Cerebellar cortex (tissue), 1 donor: Measurements from ENCODE around the gene STXBP6.
"Not testable (repeated sequence)": the region's sequence is repeated elsewhere in the genome, so short reads cannot be mapped to it uniquely, and the experiment has no call there.

ENCODE experiments used
- DNase-seq: peaks from one replicate; pipeline ENCODE4 v3.0.0-alpha.2; 2015; ENCODE audit warnings: low spot score

STXBP6 gene

DNA sequence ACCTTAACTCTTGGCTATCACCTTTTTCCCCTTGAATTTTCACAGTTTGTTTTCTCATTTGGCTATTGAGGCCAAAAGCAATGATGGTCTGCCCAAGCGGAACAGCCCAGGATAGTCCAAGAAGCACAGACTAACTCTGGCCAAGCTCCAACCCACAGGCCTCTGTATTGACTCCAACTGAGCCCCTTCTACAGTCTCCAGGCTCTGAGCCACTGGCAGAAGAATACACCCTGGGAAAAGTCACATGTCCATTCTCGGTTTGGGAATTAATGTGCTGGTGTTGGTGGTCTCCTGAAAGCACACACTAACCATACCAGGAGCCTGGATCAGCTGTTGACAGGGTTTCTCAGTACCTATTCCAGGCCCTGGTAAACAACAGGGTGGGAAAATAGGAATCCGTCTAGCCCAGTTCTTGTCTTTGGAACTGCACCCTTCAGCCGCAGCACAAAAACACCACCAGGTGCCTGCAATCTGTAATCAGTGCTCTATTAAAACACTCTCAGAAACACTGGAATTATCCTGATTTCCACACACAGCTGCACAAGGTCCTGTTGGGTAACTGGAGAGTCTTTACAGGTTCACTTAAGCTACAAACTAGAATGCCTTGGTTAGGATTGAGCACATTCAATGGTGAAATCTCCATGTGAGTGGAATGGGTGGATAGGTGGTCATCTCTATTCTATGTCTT is 63.6 kb downstream of the STXBP6 start:
- DNase-seq = no peak

DNA sequence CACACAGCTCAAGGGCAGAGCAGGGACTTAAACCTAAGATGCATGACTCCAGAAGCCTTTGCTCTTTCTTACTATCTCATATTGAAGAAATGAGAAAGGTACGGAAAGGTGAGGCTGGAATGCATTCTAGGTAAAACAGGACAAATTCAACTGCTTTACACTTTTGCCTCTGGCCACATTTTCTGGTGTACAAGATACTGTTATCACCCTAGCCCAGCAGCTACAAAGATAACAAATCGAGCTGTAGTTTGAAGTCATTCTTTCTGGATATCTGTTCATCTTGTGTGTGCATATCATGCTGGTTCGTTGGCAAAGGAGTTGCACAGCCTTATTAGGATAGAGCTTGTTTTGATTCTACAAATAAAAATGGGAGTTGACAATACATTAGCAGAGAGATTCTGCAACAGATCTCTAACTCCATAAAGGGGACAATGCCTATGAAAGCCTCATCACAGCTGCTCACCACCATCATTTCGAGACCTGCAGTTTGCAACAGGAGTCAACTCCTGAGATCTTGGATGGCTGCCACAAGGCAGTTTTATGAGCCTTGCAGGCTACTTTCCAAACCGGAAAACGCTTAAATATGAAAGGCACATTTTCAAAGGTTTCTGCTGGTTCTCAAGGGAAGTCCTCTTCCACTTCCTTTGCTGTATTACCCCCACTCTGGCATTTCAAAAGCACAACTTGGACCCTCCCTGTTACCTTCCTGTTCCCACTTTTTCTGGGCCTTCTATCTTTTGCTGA is 64.9 kb downstream of the STXBP6 start:
- DNase-seq = no peak

- no peak for DNase-seq
Measured at GRCh38 chr14:24982472-24983155, 67.3 kb downstream of the STXBP6 start.

DNA sequence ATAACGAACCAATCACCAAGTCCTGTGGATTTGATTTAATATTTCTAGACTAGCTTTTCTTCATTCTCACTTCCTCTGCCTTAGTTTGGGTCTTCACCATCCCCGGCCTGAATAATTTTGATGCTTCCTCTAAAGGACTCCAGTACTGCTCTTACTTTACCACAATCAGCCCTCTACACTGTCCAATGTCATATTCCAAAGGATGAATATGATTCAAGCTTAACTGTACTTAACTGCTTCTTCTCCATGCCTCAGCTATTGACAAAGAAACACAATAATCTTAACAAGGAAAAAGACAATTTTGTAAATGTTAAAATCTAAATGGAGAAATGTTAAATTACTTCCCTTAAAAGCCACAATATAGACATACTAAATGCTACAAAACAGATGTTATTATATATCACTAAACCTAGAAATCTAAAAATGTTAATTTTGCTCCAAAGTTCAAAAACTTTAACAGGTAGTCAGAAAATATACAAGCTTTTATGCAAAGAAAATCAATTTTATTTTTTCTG is 70.2 kb downstream of the STXBP6 start:
- no peak for DNase-seq

DNA sequence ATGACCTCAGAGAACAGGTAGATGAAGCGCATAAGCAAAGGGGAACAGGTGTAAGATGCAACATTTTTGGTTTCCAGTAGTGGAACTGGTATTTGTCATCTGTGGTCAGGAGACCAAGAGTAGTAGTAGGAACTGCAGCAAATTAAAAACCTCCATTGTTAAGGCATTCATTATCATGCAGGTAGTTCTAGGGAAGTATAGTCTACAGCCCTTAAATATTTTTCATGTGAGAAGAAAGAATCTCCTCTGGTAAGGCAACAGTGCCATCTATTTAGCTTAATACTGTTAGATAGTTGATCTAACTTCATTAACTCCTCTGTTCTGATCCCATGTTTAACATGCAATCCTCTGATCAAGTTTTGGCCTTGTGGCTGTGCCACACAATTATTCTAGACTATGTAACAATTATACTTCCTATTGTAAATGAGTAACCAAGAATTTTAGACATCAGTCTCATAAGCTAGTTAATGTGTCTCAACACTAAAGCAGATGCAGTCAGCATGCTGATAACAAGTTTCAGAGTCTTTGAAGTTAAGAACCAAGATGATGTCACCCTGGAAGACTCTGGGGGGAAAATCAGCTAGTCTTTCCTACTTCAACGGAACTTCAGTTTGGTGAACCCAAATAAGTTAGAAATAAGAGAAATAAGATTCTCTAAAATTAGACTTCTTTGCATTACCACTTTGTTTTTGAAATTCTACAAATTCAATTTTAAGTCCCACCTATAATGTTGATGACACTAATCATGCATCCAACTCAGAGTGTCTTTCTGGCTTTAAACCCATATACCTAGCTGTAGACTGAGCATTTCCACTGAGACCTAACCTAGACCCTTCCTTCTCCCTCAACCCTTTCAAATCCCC is 70.9 kb downstream of the STXBP6 start:
- DNase-seq = no peak

DNA sequence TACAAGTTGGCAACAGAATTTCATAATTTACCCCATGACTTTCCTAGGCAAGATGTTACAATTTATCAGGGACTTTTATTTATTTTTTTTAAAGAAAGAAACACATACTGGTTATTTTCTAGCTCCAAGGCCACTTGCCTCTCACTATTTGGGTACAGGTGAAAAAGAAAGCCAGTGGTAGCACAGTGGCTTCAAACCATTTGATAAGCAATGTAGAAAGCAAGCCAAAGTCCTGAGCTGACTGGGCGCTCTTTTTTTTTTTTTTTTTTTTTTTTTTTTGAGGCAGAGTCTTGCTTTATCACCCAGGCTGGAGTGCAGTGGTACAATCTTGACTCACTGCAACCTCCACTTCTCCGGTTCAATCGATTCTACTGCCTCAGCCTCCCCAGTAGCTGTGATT is 73.3 kb downstream of the STXBP6 start:
- no peak for DNase-seq

DNA sequence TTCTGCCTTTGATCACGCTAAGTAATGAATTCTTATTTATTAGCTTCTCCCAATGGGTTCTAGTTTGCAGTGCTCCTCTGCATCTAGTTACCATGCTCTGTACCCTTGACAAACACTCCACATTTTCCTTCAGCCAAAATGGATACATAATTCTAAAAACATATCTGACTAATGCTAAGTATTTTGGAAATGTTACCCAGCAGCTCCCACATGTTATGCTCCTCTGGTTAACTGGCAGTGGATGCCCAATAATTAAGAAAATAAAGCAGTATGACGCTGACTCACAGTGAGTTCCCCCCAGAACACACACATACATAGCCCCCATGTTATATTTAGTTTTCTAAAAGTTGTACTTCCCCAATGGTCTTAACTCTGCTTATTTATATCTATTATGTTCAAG is 74.6 kb downstream of the STXBP6 start:
- DNase-seq = no peak

GRCh38 chr14:24974591-24975374 is 75.2 kb downstream of the STXBP6 start:
- no peak for DNase-seq

DNA sequence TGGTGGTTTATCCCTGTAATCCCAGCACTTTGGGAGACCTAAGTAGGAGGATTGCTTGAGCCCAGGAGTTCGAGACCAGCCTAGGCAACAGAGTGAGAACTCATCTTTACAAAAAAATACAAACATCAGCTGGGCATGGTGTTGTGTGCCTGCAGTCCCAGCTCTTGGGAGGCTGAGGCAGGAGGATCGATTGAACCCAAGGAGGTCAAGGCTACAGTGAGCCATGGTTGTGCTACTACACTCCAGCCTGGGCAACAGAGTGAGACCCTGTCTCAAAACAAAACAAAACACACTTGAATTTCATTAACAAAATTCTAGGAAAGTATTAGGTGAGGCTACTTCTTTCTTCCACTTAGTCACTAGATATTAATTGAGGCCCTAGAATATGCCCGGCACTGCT is 77.1 kb downstream of the STXBP6 start:
- DNase-seq = no peak

- no peak for DNase-seq
Measured at GRCh38 chr14:24971255-24971654, 78.7 kb downstream of the STXBP6 start.

GRCh38 chr14:24966579-24966964 is 83.4 kb downstream of the STXBP6 start:
- DNase-seq = no peak

DNA sequence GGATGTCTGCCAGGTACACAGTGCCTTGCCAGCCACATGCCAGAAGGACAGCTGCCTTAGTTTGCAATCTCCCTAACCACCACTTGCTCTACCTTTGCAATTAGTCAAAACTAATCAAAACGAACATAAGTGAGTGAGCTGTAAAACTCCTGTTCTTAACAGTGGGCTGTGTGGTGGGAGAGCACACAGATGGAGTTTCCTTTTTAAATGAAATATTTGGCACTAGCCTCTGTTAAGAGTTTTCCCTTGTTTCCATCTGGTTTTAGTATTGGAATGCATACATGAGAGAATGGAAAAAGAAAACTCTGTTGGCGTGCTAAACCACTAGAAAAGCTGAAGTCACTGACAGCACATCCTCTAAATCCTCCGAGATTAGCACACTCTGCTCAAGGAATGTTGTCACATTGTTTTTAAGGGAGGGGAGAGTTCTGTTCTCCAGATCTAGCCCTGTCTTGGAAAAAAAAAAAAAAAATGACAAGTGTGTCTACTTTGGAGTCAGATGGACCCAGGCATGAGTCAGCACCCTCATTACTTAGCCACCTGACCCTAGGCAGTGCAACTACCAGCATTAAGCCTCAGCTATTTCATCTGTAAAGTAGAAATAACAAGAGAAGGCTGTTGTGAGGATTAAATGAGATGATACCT is 83.9 kb downstream of the STXBP6 start:
- DNase-seq = no peak

- DNase-seq = no peak
Measured at GRCh38 chr14:24965578-24965933, 84.4 kb downstream of the STXBP6 start.

- DNase-seq = no peak
Measured at GRCh38 chr14:24964591-24964990, 85.4 kb downstream of the STXBP6 start.

- no peak for DNase-seq
Measured at GRCh38 chr14:24964048-24964447, 85.9 kb downstream of the STXBP6 start.

DNA sequence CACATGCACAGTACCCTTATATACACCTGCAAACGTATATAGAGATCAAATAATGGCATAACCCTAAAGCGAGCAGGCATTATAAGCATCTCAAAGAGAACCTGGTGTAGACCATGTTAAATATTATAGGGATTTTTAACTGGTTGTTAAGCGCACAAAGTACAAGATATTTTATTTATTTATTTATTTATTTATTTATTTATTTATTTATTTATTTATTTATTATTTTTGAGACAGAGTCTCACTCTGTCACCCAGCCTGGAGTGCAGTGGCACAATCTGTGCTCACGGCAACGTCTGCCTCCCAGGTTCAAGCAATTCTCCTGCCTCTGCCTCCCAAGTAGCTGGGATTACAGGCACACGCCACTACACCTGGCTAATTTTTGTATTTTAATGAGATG is 87.8 kb downstream of the STXBP6 start:
- not testable (repeated sequence) for DNase-seq

GRCh38 chr14:24960816-24961215 is 89.1 kb downstream of the STXBP6 start:
- no peak for DNase-seq

DNA sequence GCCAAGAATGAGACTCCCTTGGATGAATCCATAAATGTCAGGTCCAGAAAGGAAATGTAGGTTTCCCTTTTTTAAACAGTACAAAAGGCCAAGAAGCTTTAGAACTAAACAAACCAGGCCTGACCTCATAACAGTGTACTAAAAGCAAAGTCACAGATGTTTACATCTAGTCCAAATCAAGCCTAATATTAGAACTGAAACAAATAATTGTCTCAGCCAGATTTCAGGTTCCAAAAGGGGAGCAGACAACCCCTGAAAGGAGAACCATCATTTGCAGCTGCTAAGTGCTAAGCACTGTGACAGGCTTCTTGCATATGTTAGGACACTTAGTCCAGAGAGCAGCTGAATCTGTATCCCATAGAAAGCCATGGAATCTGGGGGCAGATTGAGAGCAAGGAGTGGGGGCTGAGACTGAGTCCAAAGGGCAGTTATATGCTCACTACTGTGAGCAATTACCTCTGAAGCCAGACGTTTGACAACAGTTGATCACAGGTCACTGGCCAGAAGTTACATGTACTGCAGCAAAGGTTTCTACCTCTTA is 90.1 kb downstream of the STXBP6 start:
- no peak for DNase-seq

GRCh38 chr14:24958271-24958670 is 91.7 kb downstream of the STXBP6 start:
- DNase-seq = no peak

GRCh38 chr14:24957814-24958213 is 92.1 kb downstream of the STXBP6 start:
- DNase-seq = no peak
